ENCODE data around the gene BTBD8. TPM values are rescaled to one million over a fixed set of nuclear protein-coding genes. Genes with fewer than 3 reads are reported as not detected.

BTBD8 gene
- polyA plus RNA-seq, 1 experiment: 0.43 TPM

DNA sequence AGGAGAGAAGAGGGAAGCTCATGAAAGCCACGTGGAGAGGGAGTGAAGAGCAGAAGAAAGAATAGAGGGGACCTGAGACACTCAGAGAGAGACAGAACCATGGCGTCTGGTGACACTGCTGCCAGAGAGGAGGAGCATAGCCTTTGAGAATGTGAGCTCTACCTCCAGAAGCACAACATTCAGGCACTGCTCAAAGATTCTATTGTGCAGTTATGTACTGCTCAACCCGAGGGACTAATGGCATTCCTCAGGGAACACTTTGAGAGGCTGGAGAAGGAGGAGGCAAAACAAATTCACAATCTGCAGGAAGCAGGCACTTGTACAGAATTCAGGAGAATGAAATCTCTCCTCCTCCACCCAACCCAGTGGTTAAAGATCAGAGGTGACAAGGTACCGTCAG, 45.1 kb downstream of the BTBD8 start:
- Histone ChIP-seq H3K36me3 (ENCODE audit: control insufficient read depth, insufficient read depth, low read length) (no peaks in the 10 kb centered on the region), H3K4me3 (ENCODE audit: low read depth, low read length) (no peak overlapping the region), H3K27me3 (ENCODE audit: control insufficient read depth, insufficient read depth, low read length) (no peaks in the 10 kb centered on the region)
- no peak for TF ChIP-seq CTCF (IDR thresholded peaks at IDR 0.05; ENCODE audit: insufficient read depth, low read depth, low read length)
- ChIA-PET CTCF (no interaction called here), POLR2A (no interaction called here)
- DNase-seq (ENCODE audit: low read depth): no peak

DNA sequence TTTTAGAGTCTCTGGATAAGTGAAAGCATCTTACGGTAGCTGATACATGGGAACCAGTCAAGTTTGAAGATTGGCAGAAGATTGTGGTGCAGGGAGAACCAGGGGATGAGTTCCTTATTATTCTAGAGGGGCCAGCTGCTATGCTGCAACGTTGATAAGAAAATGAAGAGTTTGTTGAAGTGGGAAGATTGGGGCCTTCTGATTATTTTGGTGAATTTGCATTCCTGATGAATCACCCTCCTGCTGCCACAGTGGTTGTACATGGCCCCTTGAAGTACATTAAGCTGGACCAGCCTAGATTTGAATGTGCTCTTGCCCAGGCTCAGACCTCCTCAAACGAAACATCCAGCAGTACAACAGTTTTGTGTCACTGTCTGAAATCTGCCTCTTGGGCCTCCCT, 45.9 kb downstream of the BTBD8 start:
- CTCF ChIA-PET: no interaction called here
- H3K27me3 ChIP-seq (ENCODE audit: control insufficient read depth, insufficient read depth, low read length): no peaks in the 10 kb centered on the region
- TF ChIP-seq CTCF (IDR thresholded peaks at IDR 0.05; ENCODE audit: insufficient read depth, low read depth, low read length): no peak
- no peaks in the 10 kb centered on the region for H3K36me3 ChIP-seq (ENCODE audit: control insufficient read depth, insufficient read depth, low read length)
- H3K4me3 ChIP-seq (ENCODE audit: low read depth, low read length): no peak overlapping the region
- POLR2A ChIA-PET: no interaction called here
- DNase-seq (ENCODE audit: low read depth): no peak

DNA sequence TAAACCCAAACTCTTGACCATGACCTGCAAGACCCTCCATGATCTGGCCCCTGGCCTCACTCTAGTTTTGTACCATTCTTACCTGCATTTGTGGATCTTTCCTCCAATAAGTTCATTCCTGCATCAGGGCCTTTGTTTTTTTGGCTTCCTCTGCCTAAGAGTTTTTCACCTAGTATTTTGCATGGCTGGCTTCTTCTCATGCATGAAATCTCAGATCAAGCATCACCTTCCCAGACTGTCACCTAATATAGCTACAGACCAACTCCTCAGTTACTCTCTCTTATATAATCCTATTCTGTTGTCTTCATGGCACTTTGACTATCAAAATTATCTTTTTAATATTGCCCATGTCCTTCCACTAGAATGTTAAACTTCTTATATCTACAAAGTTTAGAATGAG, 54.2 kb downstream of the BTBD8 start:
- H3K36me3 ChIP-seq (ENCODE audit: control insufficient read depth, insufficient read depth, low read length): no peaks in the 10 kb centered on the region
- H3K27me3 ChIP-seq (ENCODE audit: control insufficient read depth, insufficient read depth, low read length): no peaks in the 10 kb centered on the region
- H3K4me3 ChIP-seq (ENCODE audit: low read depth, low read length): no peak overlapping the region
- CTCF ChIA-PET: no interaction called here
- TF ChIP-seq CTCF (IDR thresholded peaks at IDR 0.05; ENCODE audit: insufficient read depth, low read depth, low read length): no peak
- DNase-seq (ENCODE audit: low read depth): no peak
- POLR2A ChIA-PET: no interaction called here

GRCh38 chr1:92136341-92136740, 56.2 kb downstream of the BTBD8 start:
- TF ChIP-seq CTCF (IDR thresholded peaks at IDR 0.05; ENCODE audit: insufficient read depth, low read depth, low read length): no peak
- ChIA-PET CTCF (no interaction called here), POLR2A (no interaction called here)
- no peaks in the 10 kb centered on the region for H3K27me3 ChIP-seq (ENCODE audit: control insufficient read depth, insufficient read depth, low read length)
- no peaks in the 10 kb centered on the region for H3K36me3 ChIP-seq (ENCODE audit: control insufficient read depth, insufficient read depth, low read length)
- no peak overlapping the region for H3K4me3 ChIP-seq (ENCODE audit: low read depth, low read length)
- DNase-seq (ENCODE audit: low read depth): no peak

DNA sequence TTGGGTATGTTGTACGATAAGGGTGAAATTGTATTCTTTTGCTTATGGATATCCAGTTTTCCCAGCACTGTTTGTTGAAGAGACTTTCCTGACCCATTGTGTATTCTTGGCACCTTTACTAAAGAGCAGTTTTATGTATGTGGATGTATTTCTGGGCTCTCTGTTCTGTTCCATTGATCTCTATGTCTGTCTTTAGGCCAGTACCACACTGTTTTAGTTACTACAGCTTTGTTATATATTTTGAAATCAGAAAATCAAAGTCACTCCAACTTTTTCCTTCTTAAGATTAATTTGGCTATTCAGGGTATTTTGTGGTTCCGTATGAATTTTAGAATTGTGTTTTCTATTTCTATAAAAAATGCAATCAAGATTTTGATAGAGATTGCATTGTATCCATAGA, 74.8 kb downstream of the BTBD8 start:
- CTCF ChIA-PET: no interaction called here
- TF ChIP-seq CTCF (IDR thresholded peaks at IDR 0.05; ENCODE audit: insufficient read depth, low read depth, low read length): no peak
- POLR2A ChIA-PET: no interaction called here
- no peak for DNase-seq (ENCODE audit: low read depth)
- Histone ChIP-seq H3K36me3 (ENCODE audit: control insufficient read depth, insufficient read depth, low read length) (no peaks in the 10 kb centered on the region), H3K27me3 (ENCODE audit: control insufficient read depth, insufficient read depth, low read length) (no peaks in the 10 kb centered on the region), H3K4me3 (ENCODE audit: low read depth, low read length) (no peak overlapping the region)

All from BJ (cell line).